HEK293 (cell line): ENCODE data around the gene NCAN.

Experiments used
- CTCF ChIA-PET: fragments of 350-600 bp; formaldehyde crosslinking; extraction: SDS; loops from one replicate; lab custom pipeline; 2021; ENCODE audit warnings: antibody characterized with exemption; lab: Yijun Ruan, JAX
- POLR2A ChIA-PET: fragments of 300-600 bp; formaldehyde crosslinking; extraction: SDS; loops from one replicate; lab custom pipeline; 2020; ENCODE audit warnings: antibody characterized with exemption, inconsistent platforms; lab: Yijun Ruan, JAX
- H3K27ac ChIP-seq: fragments of 200-500 bp; sonication (Bioruptor generic); 2 replicates; pipeline ENCODE4 v1.5.1; 2014; ENCODE audit warnings: low read depth, low read length, control low read depth, inconsistent platforms; ENCODE audit errors: extremely low read depth
- H3K36me3 ChIP-seq, 2 experiments: fragments of 200-500 bp in 1 of 2; sonication (Bioruptor generic) in 1 of 2; 1 replicate in 1 of 2; 2 replicates in 1 of 2; pipeline ENCODE4 v1.5.1; 2014 to 2017; ENCODE audit warnings: inconsistent platforms in 2 of 2, low read length in 2 of 2; ENCODE audit not compliant: control insufficient read depth in 2 of 2, insufficient read depth in 1 of 2
- H3K4me1 ChIP-seq: fragments of 200-500 bp; sonication (Bioruptor generic); 2 replicates; pipeline ENCODE4 v1.5.1; 2014; ENCODE audit warnings: mild to moderate bottlenecking, low read length, inconsistent platforms; ENCODE audit not compliant: control insufficient read depth, insufficient read depth
- H3K4me3 ChIP-seq: 2 replicates; pipeline ENCODE4 v1.5.1; 2011; ENCODE audit warnings: low read depth, mild to moderate bottlenecking, control low read depth, low read length, moderate library complexity
- H3K9me3 ChIP-seq: fragments of 200-500 bp; sonication (Bioruptor generic); 2 replicates; pipeline ENCODE4 v1.5.1; 2014; ENCODE audit warnings: low read depth, low read length, inconsistent platforms; ENCODE audit not compliant: control insufficient read depth, insufficient read depth
- CTCF ChIP-seq: fragments of 450-650 bp; formaldehyde crosslinking; IDR thresholded peaks from 2 replicates; pipeline ENCODE4 v1.5.1; 2016; ENCODE audit warnings: missing biosample characterization, missing genetic modification characterization
- GLIS1 ChIP-seq: fragments of 450-650 bp; formaldehyde crosslinking; IDR thresholded peaks from 2 replicates; pipeline ENCODE4 v1.5.1; 2016; ENCODE audit warnings: missing biosample characterization, missing genetic modification characterization
- TRIM28 ChIP-seq: IDR thresholded peaks from 2 replicates; pipeline ENCODE4 v1.6.1; 2011; ENCODE audit warnings: low read length, control low read depth, borderline replicate concordance
- ZBTB8A ChIP-seq: fragments of 450-650 bp; formaldehyde crosslinking; IDR thresholded peaks from 2 replicates; pipeline ENCODE4 v1.5.1; 2016; ENCODE audit warnings: missing biosample characterization, missing genetic modification characterization
- ZNF121 ChIP-seq: fragments of 450-650 bp; formaldehyde crosslinking; IDR thresholded peaks from 2 replicates; pipeline ENCODE4 v1.5.1; 2016; ENCODE audit warnings: missing biosample characterization, missing genetic modification characterization
- ZNF138 ChIP-seq: fragments of 450-650 bp; formaldehyde crosslinking; IDR thresholded peaks from 2 replicates; pipeline ENCODE4 v1.5.1; 2016; ENCODE audit warnings: missing biosample characterization, missing genetic modification characterization, borderline replicate concordance
- ZNF184 ChIP-seq: fragments of 450-650 bp; IDR thresholded peaks from 2 replicates; pipeline ENCODE4 v1.5.1; 2018; ENCODE audit warnings: missing biosample characterization, mild to moderate bottlenecking, missing genetic modification characterization
- ZNF211 ChIP-seq: fragments of 450-650 bp; formaldehyde crosslinking; IDR thresholded peaks from 2 replicates; pipeline ENCODE4 v1.5.1; 2016; ENCODE audit warnings: low read depth, missing biosample characterization, missing genetic modification characterization
- ZNF274 ChIP-seq, 2 experiments: fragments of 200-500 bp in 1 of 2; fragments of 450-650 bp in 1 of 2; sonication (Bioruptor generic) in 1 of 2; formaldehyde crosslinking in 1 of 2; IDR thresholded peaks; 2 replicates each; pipeline versions ENCODE4 v1.5.1 to v1.6.1; 2014 to 2016; ENCODE audit warnings: borderline replicate concordance in 1 of 2, inconsistent platforms in 1 of 2, low read length in 1 of 2, missing biosample characterization in 1 of 2, missing genetic modification characterization in 1 of 2
- ZNF48 ChIP-seq: fragments of 450-650 bp; formaldehyde crosslinking; IDR thresholded peaks from 2 replicates; pipeline ENCODE4 v1.5.1; 2016; ENCODE audit warnings: missing biosample characterization, missing genetic modification characterization
- ZNF561 ChIP-seq: fragments of 450-650 bp; IDR thresholded peaks from 2 replicates; pipeline ENCODE4 v1.5.1; 2018; ENCODE audit warnings: missing biosample characterization, missing genetic modification characterization, borderline replicate concordance
- ZNF626 ChIP-seq: fragments of 450-650 bp; sonication (Bioruptor Pico); formaldehyde crosslinking; IDR thresholded peaks from 2 replicates; pipeline ENCODE4 v1.5.1; 2018; ENCODE audit warnings: missing biosample characterization, missing genetic modification characterization, inconsistent platforms
- ZNF645 ChIP-seq: fragments of 450-650 bp; formaldehyde crosslinking; IDR thresholded peaks from 2 replicates; pipeline ENCODE4; 2016; ENCODE audit warnings: missing biosample characterization, missing genetic modification characterization
- ZNF692 ChIP-seq: fragments of 450-650 bp; formaldehyde crosslinking; IDR thresholded peaks from 2 replicates; pipeline ENCODE4 v1.5.1; 2016; ENCODE audit warnings: missing biosample characterization, missing genetic modification characterization
- ZNF704 ChIP-seq: fragments of 450-650 bp; formaldehyde crosslinking; IDR thresholded peaks from 2 replicates; pipeline ENCODE4 v1.5.1; 2016; ENCODE audit warnings: missing biosample characterization, missing genetic modification characterization

The NCAN gene

GRCh38 chr19:19226663-19227062, 14.9 kb downstream of the NCAN start (continued):
- TF ChIP-seq CTCF (tag by site-specific recombination) = no peak
- TF ChIP-seq ZBTB8A (tag by site-specific recombination) = no peak
- TF ChIP-seq ZNF561 (tag by site-specific recombination) = no peak
- TF ChIP-seq, all 188 proteins: peak for 0

GRCh38 chr19:19227217-19227616, 15.5 kb downstream of the NCAN start:
- Histone ChIP-seq H3K9me3 (no peaks in the 10 kb centered on the region), H3K4me1 (no peaks in the 10 kb centered on the region), H3K36me3 (no peaks in the 10 kb centered on the region)
- no peak for TF ChIP-seq ZNF48
- TF ChIP-seq GLIS1 (tag by site-specific recombination) = peak; percentile 62
- TF ChIP-seq, all 188 proteins: peak for 1
- Histone ChIP-seq H3K4me3 (no peak overlapping the region), H3K27ac (no peak overlapping the region)
- ChIA-PET POLR2A (no interaction called here), CTCF (interaction anchor here (0.6 kb wide), 1 partner anchor 36 kb away, joined by 3 read pairs; the partner anchor contains the start of genes BORCS8 and RFXANK)

- H3K4me3 ChIP-seq = no peak overlapping the region
- TF ChIP-seq TRIM28 (no peak), ZNF121 (tag by site-specific recombination) (peak; percentile 57; the same call in 1 of the 2 replicates)
- TF ChIP-seq, all 188 proteins: peak for 1
- H3K9me3 ChIP-seq = no peaks in the 10 kb centered on the region
- ChIA-PET CTCF (interaction anchor here (0.6 to 0.8 kb wide), 2 partner anchors 12 to 39 kb away, joined by 3 to 6 read pairs; no protein-coding TSS in a partner anchor), POLR2A (interaction anchor here (0.6 kb wide), 1 partner anchor 42 kb away, joined by 5 read pairs; no protein-coding TSS in a partner anchor)
- H3K36me3 ChIP-seq = no peaks in the 10 kb centered on the region
- no peaks in the 10 kb centered on the region for H3K4me1 ChIP-seq
- H3K27ac ChIP-seq = no peak overlapping the region
Measured at GRCh38 chr19:19229701-19230100, 17.9 kb downstream of the NCAN start.

- Histone ChIP-seq H3K9me3 (no peaks in the 10 kb centered on the region), H3K36me3 (no peaks in the 10 kb centered on the region), H3K4me1 (no peaks in the 10 kb centered on the region), H3K27ac (no peak overlapping the region), H3K4me3 (no peak overlapping the region)
- POLR2A ChIA-PET = interaction anchor here (1.1 kb wide), 1 partner anchor 28 kb away, joined by 4 read pairs; the partner anchor contains the start of gene NR2C2AP
- CTCF ChIA-PET = no interaction called here
- TF ChIP-seq ZNF692 (tag by site-specific recombination) (0 out of 2 replicates have a peak, but pooled peaks have one; percentile 0), ZNF274 (IDR thresholded peaks at IDR 0.05; ENCODE audit: low read length) (no peak), ZNF274 (tag by site-specific recombination; IDR thresholded peaks at IDR 0.05; ENCODE audit: borderline replicate concordance) (no peak), ZNF211 (no peak), ZNF138 (tag by site-specific recombination) (no peak)
Measured at GRCh38 chr19:19230999-19231398, 19.2 kb downstream of the NCAN start.

GRCh38 chr19:19232261-19232721, 20.5 kb downstream of the NCAN start:
- CTCF ChIA-PET = no interaction called here
- H3K4me3 ChIP-seq = no peak overlapping the region
- H3K36me3 ChIP-seq = no peaks in the 10 kb centered on the region
- no peaks in the 10 kb centered on the region for H3K9me3 ChIP-seq
- POLR2A ChIA-PET = no interaction called here
- no peaks in the 10 kb centered on the region for H3K4me1 ChIP-seq
- H3K27ac ChIP-seq = no peak overlapping the region
- no peak for TF ChIP-seq ZBTB8A (tag by site-specific recombination)
- no peak for TF ChIP-seq ZNF704 (tag by site-specific recombination)
- TF ChIP-seq ZNF184 (tag by site-specific recombination) = no peak
- no peak for TF ChIP-seq ZNF645 (tag by site-specific recombination)
- TF ChIP-seq ZNF692 (tag by site-specific recombination) = no peak
- TF ChIP-seq ZNF626 (tag by site-specific recombination) = no peak
